HepG2 (cell line): ENCODE results near the gene TLE5. TPM values are rescaled to one million over a fixed set of nuclear protein-coding genes. Genes with fewer than 3 reads are reported as not detected.

ENCODE experiments used
- ATAC-seq: fragments of 200-7000 bp; cut with Tn5 transposase; 3 replicates; pipeline ENCODE4 v1.9.1; 2020; ENCODE audit warnings: mild to moderate bottlenecking, moderate library complexity
- BruUV-seq: library from RNA; stranded (reverse); fragments of 400-500 nt; replicated peaks from 2 replicates; lab custom pipeline; 2021; lab: Mats Ljungman, UMichigan
- CTCF ChIA-PET: fragments of 300-600 bp; formaldehyde crosslinking; extraction: SDS; loops from one replicate; lab custom pipeline; 2021; ENCODE audit warnings: low total read pairs, inconsistent platforms, low intra/inter-chr PET ratio; lab: Yijun Ruan, JAX
- POLR2A ChIA-PET: fragments of 350-600 bp; sonication (Branson Sonifier 250); formaldehyde crosslinking; loops from one replicate; lab custom pipeline; 2020; ENCODE audit warnings: antibody characterized with exemption, inconsistent platforms; lab: Yijun Ruan, JAX
- DNase-seq: peaks from one replicate; pipeline ENCODE4 v3.0.0-alpha.2; 2015; ENCODE audit warnings: low spot score
- FAIRE-seq: peaks from 3 replicates; lab custom pipeline; 2011; peaks lifted over from hg19 to GRCh38; lab: Jason Lieb, UNC
- H2AFZ ChIP-seq: one replicate; pipeline ENCODE4 v1.6.1; 2011; ENCODE audit warnings: low read length, inconsistent platforms
- H3K27ac ChIP-seq: fragments of 300-600 bp; 3 replicates; pipeline ENCODE4 v1.8.0; 2011; ENCODE audit warnings: mixed run types, mild to moderate bottlenecking, mixed read lengths, low read length, inconsistent platforms; ENCODE audit not compliant: insufficient read depth; ENCODE audit errors: extremely low read length
- H3K27me3 ChIP-seq, 2 experiments: fragments of 200-600 bp in 1 of 2; 2 replicates in 1 of 2; 3 replicates in 1 of 2; pipeline versions ENCODE4 v1.6.0 to v1.8.0; 2011; ENCODE audit warnings: low read length in 2 of 2, mild to moderate bottlenecking in 2 of 2, moderate library complexity in 2 of 2, inconsistent platforms in 1 of 2; ENCODE audit not compliant: insufficient read depth in 2 of 2, control insufficient read depth in 1 of 2
- H3K36me3 ChIP-seq, 2 experiments: fragments of 200-600 bp in 1 of 2; replicated peaks in 1 of 2; 2 replicates in 1 of 2; 3 replicates in 1 of 2; pipeline versions ENCODE4 v1.5.1 to v1.8.0; 2011; ENCODE audit warnings: low read length in 2 of 2, inconsistent platforms in 1 of 2; ENCODE audit not compliant: insufficient read depth in 2 of 2, control insufficient read depth in 1 of 2
- H3K4me1 ChIP-seq: 2 replicates; pipeline ENCODE4 v1.5.1; 2012; ENCODE audit warnings: low read length, inconsistent platforms; ENCODE audit not compliant: insufficient read depth
- H3K4me2 ChIP-seq: 2 replicates; pipeline ENCODE4 v1.6.0; 2011; ENCODE audit warnings: low read depth, low read length, inconsistent platforms
- H3K4me3 ChIP-seq, 3 experiments: fragments of 200-600 bp in 1 of 3; sonication (generic), shearing (Covaris generic) in 1 of 3; replicated peaks in 1 of 3; 2 replicates each; pipeline ENCODE4 v1.5.1; 2011 to 2016; ENCODE audit warnings: low read length in 3 of 3, inconsistent platforms in 2 of 3, low read depth in 2 of 3, mild to moderate bottlenecking in 2 of 3, control low read depth in 1 of 3, mixed read lengths in 1 of 3; ENCODE audit not compliant: insufficient read depth in 1 of 3
- H3K79me2 ChIP-seq: one replicate; pipeline ENCODE4 v1.6.1; 2011; ENCODE audit warnings: low read length, inconsistent platforms; ENCODE audit not compliant: insufficient read depth
- H3K9ac ChIP-seq: 2 replicates; pipeline ENCODE4 v1.6.0; 2011; ENCODE audit warnings: mild to moderate bottlenecking, low read depth, low read length, inconsistent platforms; ENCODE audit not compliant: insufficient read depth
- H3K9me3 ChIP-seq: 2 replicates; pipeline ENCODE4 v1.5.1; 2012; ENCODE audit warnings: mild to moderate bottlenecking, low read length
- H4K20me1 ChIP-seq: 2 replicates; pipeline ENCODE4 v1.6.0; 2011; ENCODE audit warnings: inconsistent platforms, mild to moderate bottlenecking, low read length, moderate library complexity; ENCODE audit not compliant: insufficient read depth
- ZNF770 ChIP-seq: sonication (generic); formaldehyde crosslinking; IDR thresholded peaks from 2 replicates; pipeline ENCODE4 v1.5.0; 2020; ENCODE audit warnings: mild to moderate bottlenecking, missing genetic modification reagents
- ZNF850 ChIP-seq: sonication (generic); formaldehyde crosslinking; conservative IDR thresholded peaks from 2 replicates; pipeline ENCODE4 v1.9.0; 2021; ENCODE audit warnings: mild to moderate bottlenecking, missing genetic modification reagents
- WGBS: methylation state at CpG from one replicate; pipeline ENCODE4 v1.1.6; 2017; ENCODE audit warnings: low lambda C conversion rate; 5-methylcytosine and 5-hydroxymethylcytosine counted together
- in situ Hi-C: cut with HindIII; loops from 2 replicates; pipeline ENCODE4 v1.10.0; 2017; ENCODE audit warnings: low pct_unique_long_range_greater_than_20kb; ENCODE audit not compliant: extremely low pct_ligation_motif_present
- intact Hi-C: fragments of 100-400 bp; cut with micrococcal nuclease; formaldehyde crosslinking; loops from one replicate; pipeline ENCODE4 v1.10.0; 2022; ENCODE audit not compliant: unreplicated experiment
- polyA plus RNA-seq, 8 experiments: library from polyadenylated mRNA; depleted of rRNA in 3 of 8; stranded (reverse) in 7 of 8; unstranded in 1 of 8; fragments of >200 nt; fragmentation: Illumina TruSeq in 4 of 8; extraction: Trizol in 4 of 8; gene quantifications; 2 replicates each; pipeline versions ENCODE4 v1.2.1 to v1.2.3, GENCODE V29; 2011 to 2016; ENCODE audit warnings: low read depth in 4 of 8, missing spikeins in 1 of 8, mixed read lengths in 1 of 8; ENCODE audit not compliant: insufficient read depth in 1 of 8
- total RNA-seq, 5 experiments: library from RNA; depleted of rRNA; stranded (reverse); fragments of >200 nt; fragmentation: Illumina TruSeq; extraction: Trizol; gene quantifications; 2 replicates each; pipeline ENCODE4 v1.2.3, GENCODE V29; 2016; ENCODE audit warnings: low read depth in 1 of 5

Gene TLE5
- total and polyA plus RNA-seq, 2 of the 13 experiments (the other 11 are each of a cell fraction or from before 2014, with no cell fraction given): 62.8 to 189 TPM

DNA sequence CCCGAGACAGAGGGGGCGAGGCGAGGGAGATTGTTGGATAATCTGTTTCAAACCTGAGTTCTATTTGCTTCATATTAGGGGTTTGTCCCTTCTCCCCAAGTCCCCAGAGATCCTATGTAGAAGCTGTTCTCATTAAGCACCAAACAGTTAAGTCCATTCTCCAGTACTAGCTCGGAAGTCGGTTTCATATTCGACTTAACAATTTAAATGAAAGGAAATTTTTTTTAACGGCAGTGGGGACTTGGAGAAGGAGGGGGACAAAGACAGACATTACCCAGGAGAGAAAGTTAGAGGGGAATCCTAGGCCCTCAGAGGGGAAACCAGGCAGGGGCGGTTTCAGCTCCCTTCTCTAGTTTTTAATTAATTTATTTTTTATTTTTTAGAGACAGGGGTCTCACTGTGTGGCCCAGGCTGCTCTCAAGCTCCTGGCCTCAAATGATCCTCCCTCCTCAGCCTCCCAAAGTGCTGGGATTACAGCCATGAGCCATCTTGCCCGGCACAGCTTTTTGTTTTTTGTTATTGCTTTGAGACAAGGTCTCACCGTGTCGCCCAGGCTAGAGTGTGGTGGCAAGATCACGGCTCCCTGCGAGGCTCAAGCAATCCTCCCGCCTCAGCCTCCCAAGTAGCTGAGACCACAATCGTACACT, 19.6 kb downstream of the TLE5 start:
- peak overlapping the region; percentile 39; the same call in 1 of the 2 replicates for H3K4me2 ChIP-seq

More for the DNA sequence above, 19.6 kb downstream of the TLE5 start:
- Histone ChIP-seq H3K4me1 (peaks cover 15% of the 10 kb centered on the region), H3K27ac (no peak overlapping the region), H3K79me2 (no peaks in the 10 kb centered on the region)
- BruUV-seq: no TSS peak
- ATAC-seq: no peak
- in situ Hi-C loops: no loop called here
- CTCF ChIA-PET: no interaction called here
- no peak for TF ChIP-seq ZNF850
- peak; percentile 41; the same call in 1 of the 2 replicates for TF ChIP-seq ZNF770 (CRISPR knock-in tag)
- TF ChIP-seq, all 625 proteins: peak for 1
- intact Hi-C loops: no loop called here
- POLR2A ChIA-PET: no interaction called here
- WGBS: 40% methylated on average over 15 of the region's 15 CpGs
- FAIRE-seq (no peak), DNase-seq (no peak)
- Histone ChIP-seq H2AFZ (no peak overlapping the region), H3K4me3 (no peak overlapping the region; a peak in 1 of 6 replicates), H3K9ac (no peak overlapping the region), H3K36me3 (no peaks in the 10 kb centered on the region), H3K9me3 (no peaks in the 10 kb centered on the region), H4K20me1 (no peaks in the 10 kb centered on the region), H3K27me3 (peaks cover 2 to 5% of the 10 kb centered on the region in 2 experiments; a peak in 3 of 5 replicates)
